HG03571 (cell line): Measurements from ENCODE around the gene CCR2.
"Not testable (repeated sequence)": the region's sequence is repeated elsewhere in the genome, so short reads cannot be mapped to it uniquely, and the experiment has no call there.

Source experiments
- ATAC-seq: cut with Tn5 transposase; IDR thresholded peaks from one replicate; pipeline ENCODE4 v1.9.1; 2021; ENCODE audit not compliant: unreplicated experiment

Gene CCR2

DNA sequence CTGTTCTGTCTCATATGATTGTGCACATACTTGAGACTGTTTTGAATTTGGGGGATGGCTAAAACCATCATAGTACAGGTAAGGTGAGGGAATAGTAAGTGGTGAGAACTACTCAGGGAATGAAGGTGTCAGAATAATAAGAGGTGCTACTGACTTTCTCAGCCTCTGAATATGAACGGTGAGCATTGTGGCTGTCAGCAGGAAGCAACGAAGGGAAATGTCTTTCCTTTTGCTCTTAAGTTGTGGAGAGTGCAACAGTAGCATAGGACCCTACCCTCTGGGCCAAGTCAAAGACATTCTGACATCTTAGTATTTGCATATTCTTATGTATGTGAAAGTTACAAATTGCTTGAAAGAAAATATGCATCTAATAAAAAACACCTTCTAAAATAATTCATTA lies 21.9 kb downstream of the CCR2 start:
- ATAC-seq, result no peak

DNA sequence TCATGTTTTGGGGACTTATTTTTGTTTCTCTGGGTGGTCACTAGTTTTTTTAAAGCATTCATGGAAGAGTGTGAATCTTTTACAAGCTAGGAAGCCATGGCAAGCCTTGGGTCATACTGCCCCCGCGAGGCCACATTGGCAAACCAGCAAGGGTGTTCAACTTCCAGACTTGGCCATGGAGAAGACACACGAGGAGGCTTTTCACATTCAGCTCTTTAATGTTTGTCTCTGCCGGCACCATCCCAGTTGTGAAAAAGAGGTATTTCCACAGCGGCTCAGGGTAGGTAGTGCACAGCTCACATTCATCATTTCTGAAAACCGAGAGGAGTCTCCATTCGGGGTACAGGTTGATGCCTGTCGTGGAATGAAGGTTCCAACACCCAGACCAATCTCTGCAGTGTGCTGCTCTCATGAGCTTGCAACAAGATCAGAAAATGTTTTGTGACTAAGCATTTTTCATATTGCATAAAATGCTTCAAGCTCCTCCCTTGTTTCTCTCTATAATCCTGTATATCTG lies 24.6 kb downstream of the CCR2 start:
- no peak for ATAC-seq

DNA sequence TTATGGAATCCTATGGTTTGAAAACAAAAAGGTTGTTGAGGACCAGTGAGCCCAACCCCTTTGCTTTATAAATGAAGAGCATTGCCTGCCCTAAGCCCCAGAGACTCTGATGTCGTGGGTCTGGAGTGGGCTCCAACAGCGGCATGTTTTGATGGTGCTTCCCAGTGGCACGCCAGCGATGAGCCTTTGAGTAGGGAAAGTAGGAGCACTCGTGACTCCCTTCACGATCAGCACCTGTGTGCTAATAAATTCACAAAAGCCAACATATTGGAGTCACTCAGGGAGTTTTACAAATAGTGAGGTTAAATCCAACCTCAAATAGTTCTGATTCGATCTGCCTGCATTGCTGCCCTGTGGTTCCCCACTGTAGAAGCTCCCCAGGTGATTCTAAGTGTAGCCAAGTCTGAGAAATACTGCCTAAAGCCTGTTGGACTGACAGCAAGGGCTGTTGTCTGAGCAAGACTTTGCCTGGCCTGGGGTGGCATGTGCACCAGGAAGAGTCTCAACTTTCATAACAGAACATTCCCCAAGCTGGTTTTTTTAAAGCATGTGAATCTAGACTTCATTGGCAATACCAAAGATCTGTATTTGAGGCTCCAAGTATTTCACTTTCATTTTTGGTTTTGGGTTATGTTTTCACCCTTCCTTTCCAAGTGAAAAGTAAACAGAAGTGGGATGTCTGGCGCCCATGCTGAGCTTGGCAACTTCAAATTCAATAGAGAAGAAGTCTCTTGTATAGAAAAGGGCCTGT lies 26.7 kb downstream of the CCR2 start:
- ATAC-seq, result no peak

DNA sequence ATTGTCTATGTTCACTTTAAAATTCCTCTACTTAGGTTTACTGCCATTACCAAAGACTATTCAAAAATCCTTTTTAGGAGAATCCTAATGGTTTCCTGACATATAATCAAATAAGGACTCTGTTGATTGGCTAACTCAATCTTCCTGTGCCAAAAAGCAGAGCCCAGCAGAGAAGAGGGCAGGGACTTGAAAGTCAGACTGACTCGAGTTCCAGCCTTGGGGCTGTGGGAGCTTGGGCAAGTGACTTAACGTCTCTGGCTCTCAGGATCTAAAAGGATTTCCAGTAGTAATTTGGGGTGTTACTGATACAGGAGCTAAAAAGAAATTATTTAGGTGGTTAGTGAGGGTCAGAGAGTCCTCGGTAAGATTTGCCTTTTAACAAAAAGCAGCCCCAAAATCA lies 27.7 kb downstream of the CCR2 start:
- ATAC-seq, result no peak

DNA sequence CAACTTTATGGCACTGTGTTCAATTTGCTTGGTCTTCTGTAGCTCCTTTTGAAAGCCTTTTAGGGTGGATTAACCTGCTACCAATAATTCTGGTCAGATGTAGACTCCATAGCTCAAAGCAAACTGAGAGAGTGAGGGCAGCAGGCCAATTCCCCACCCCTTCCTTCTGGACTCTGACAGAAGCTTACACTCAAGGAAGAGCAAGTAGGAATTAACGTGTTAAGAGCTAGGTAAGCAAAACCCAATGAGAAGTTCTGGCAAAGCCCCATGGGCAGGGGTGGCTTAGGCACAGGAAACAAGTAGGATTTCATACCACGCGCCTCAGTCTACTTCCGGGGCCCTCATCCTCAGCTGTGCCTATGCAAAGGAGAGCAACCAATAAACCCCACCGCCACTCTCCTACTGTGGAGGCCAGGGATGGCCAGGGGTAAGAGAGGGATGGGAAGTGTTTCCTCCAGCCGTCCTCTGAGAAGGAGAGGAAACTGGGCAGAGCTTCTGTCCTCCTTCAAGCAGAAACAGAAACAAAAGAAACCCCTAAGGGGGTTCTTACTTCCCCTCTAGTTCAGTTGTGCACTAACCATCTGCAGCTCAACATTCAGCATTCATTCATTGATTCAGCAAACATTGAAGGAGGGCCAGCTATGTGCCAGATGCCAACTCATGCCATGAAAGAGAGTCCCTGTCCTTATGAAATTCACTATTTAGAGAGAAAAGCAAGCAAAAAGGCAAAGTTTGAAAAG lies 29.5 kb downstream of the CCR2 start:
- ATAC-seq, result no peak

DNA sequence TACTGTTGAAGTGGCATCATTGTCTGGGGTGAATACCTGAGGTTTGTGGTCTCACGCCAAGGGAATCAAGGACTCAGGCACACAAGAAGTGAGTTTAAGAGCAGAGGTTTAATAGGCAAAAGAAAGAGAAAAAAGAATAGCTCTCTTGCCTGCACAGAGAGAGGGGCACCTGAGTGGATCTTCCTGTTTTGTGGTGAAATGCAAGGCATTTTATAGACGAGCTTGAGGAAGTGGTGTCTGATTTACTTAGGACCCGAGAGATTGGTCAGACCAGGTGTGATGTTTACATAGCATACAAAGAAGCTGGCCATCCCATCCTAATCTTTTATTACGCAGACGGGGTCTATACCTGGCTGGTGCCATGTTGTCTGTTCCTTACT lies 30.0 kb downstream of the CCR2 start:
- no peak for ATAC-seq

DNA sequence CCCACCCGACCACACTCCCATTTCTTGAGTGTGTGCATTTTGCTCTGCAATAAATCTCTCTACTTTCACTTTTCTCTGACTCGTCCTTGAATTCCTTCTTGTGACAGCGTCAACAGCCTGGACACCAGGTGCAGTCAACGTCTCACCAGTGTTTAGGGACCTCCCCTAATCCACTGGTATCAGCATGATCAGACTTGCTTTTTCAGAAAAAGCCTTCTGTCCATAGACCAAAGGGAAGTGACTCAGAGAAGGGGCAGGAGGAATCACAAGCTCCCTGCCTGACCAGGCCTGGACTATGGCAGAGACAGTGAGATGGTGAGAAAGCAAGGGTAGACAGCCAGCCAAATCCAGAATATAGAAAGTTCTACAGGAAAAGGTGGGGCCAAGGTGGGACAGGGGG lies 32.3 kb downstream of the CCR2 start:
- ATAC-seq, result no peak

DNA sequence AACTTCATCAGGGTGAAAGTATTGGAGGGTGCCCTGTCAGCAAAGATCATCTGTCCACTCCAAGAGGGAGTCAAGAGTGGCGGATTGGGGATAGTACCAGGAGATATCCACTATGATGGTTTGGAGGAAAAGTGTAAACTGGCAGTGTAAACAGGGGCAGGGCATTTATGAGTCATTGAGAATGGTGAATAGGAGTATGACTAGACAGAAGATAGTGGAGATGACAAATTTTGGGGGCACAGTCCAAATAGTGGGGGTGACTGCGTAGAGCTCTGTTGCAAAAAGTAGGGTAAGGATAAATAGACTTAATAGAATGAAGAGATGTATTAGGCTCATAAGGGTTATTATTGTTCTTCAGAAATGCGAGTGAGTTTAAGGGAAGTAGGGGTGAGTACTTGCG lies 34.9 kb downstream of the CCR2 start:
- not testable (repeated sequence) for ATAC-seq

DNA sequence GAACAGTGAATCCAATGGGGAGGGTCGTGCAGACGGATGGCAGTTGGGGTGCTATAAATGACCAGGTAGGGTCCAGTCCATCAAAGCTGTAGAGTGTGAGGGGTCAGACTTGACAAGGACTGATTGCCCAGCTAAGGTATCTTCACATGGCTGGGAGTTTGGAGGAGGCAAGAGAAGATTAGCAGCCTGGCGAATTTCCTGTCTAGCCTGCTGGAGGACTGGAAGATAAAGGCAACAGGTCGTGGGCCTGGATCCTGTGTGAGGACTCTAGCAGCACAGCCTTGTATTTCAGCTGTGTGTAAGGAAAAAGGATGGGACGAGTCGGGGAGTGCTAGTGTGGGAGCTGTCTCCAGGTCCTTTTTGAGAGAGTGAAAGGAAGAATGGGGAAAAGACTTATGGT lies 35.4 kb downstream of the CCR2 start:
- no peak for ATAC-seq

DNA sequence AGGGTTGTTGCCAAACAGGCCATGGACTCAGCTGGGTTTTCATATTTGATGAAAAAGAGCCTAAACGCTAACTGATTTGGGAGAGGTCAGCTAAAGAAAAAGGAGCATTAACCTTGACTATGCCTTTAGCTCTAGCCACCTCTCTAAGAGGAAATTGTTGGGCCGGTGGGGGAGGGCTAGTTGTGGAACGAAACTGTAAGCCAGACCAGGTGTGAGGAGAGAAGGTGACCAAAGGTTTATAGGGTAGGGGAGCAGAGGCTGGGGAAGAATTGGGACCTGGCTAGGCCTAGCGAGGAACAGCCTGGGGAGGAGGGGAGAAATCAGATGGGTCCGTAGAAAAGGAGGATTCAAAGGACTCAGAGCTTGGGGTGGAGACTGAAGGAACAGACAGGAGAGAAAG lies 37.6 kb downstream of the CCR2 start:
- ATAC-seq, result not testable (repeated sequence)

DNA sequence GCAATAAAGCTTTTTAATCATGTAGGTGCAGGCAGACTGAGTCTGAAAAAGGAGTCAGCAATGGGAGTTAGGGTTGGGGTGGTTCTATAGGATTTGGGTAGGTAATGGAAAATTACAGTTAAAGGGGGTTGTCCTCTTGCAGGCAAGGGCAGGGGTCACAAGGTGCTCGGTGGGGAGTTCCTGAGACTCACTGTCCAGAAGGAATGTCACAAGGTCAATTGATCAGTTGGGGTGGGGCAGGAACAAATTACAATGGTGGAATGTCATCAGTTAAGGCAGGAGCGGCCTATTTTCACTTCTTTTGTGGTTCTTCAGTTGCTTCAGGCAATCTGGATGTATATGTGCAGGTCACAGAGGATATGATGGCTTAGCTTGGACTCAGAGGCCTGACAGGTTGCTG lies 39.1 kb downstream of the CCR2 start:
- ATAC-seq, result no peak

DNA sequence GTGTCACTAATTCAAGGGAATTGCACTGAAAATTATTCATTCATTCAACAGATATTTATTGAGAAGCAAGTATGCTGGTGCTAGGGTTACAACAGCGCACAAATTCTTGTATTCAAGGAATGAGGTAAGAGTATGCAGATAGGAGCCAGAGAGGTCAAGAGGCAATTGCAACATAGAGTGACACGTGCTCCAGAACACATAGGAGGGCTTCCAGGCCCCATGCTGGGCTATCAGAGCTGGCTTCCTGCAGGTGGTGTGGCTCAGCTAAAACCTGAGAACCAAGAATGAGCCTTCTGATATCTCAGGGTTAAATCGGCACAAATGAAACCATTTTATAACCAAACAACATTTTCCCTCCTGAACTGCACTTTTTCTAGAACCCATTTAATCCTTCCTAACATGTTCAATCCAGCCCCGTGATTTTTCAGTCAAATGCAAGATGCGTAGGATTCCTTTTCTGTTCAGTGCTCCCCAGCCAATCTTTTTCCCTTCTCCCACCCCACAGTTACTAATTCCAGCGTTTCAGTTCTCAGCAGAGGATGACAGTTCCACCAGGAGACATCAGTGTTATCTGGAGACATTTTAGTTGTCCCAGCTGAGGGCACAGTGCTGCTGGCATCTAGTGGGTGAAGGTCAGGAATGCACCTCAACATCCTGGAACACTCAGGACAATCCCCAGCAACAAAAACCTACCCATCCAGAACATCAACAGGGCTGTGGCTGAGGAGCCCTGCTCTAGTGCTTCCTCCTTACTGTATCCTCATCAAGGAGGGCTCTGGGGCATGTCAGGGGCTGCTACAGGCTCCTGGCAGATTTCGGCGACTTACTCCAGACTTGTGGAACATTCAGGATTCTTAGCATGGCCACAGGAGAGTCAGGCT lies 39.9 kb downstream of the CCR2 start:
- ATAC-seq, result no peak

DNA sequence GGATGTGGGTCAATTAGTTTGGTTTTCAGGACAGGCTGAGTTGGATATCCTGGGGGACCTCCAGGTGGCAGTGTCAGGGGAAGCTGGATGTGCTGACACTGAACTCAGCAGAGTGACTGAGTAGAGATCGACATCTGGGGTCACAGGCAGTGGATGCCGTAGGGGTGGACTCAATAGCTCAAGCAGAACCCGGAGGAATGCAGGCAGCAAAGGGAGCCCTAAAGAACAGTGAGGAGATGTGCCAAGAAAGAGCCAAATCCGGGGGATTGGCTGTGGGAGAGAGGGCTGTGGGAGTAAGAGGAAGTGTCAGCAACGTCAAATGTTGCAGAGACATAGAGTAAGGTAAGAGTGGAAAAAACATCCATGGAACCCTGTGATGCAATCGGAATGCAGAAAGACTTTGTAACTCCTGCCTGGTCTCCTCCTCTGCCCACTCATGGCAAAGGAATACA lies 41.3 kb downstream of the CCR2 start:
- no peak for ATAC-seq

DNA sequence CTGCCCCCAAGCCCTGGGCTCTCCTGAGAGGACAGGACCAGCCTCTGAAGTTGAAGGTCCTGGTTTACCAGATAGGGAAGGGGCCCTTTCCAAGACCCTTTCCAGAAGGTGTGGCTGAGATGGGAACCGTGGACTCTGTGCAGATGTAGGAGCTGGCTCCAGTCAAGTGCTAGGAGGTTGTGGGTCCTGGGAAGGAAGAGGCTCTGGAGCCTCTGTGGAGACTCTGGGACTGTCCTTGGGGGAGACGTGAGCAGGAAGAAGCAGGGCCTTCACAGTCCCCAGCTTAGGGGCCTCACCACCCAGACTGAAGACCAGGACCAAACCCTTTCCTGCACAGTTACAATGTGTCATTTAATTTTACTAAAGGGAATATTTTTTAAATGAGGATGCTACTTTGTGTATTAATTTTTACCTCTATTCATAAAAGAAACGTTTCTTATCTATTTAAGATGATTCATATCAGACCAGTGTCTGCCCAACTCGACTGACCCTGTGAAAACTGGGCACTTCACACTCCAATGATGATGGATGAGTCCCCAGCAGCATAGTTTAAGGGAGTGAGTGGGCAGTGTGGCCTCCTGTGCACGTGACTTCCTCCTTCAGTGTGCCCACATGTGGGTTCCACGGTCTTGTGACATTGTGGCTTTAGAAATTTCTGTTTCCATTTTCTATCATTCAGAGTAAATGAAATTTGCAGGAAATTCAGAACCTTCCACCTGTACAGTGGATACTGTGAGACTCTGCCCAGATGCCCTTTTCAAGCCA lies 42.0 kb downstream of the CCR2 start:
- ATAC-seq, result no peak

DNA sequence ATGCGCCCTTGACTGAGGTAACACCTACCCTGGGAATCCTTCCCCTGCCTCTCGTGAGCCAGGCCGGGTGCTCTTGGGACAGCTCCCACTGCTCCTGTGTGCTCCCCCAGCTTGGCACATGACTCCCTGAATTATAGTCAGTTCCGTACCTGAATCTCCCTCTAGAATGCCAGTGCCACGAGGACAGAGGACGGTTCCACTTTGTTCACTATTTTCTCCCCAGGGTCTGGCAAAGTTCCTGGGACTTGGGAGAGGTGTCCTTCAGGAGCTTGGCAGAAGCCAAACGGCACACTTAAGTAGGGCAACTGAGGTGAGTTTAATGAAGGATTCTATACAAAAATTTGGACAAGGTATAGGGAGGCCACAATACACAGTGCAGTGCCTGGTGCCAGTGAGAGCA lies 43.2 kb downstream of the CCR2 start:
- no peak for ATAC-seq

DNA sequence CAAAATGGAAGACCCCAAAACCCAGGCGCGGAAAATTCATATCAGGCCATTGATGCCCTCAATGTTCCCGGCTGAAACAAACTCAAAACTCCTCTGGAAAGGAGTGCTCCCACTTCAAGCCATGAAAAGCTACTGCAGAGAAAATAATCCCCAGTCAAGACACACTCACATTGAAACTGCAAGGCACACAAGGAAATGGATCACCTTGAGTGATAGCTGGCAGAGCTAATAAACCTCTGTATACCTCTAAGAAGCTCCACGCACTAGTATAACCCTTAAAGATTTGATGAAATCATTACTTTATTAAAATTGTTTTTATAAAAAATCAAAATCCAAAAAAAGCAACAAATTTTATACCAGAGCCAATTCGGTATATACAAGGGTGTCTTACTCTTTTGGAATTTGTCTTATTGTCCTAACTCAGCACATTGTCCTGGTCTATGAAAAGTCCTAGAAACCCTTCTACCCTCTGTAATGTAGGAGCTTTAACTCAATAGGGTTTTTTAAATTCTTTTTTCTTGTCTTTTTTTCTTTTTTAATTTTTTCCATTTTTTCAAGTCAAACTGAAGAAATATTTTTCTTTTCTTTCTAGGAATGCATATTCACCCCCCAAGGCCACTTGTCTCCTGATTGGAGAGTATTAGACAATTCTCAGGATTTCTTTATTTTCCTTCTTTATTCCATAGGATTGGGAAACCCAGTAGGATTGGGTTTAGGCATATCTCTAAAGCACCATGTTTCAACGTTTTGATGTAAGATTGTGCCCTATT lies 44.5 kb downstream of the CCR2 start:
- no peak for ATAC-seq

DNA sequence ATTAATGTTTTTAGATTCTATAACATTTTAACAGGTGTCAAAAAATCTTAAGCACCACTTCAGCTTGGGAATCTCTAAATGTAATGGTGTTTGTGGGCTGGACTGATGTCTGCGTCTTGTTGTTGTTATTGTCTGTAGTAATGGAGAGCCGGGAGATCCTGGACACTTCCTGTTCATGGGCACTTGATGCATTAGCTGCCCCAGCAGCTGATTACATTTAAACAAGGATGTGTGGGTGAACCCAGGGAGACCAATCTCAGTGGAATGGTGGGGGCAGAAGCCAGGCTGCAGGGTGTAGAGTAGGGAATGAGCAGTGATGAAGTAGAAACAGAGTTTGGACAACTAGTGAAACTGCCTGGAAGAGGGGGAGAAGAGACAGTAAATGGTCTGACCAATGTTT lies 45.2 kb downstream of the CCR2 start:
- no peak for ATAC-seq

DNA sequence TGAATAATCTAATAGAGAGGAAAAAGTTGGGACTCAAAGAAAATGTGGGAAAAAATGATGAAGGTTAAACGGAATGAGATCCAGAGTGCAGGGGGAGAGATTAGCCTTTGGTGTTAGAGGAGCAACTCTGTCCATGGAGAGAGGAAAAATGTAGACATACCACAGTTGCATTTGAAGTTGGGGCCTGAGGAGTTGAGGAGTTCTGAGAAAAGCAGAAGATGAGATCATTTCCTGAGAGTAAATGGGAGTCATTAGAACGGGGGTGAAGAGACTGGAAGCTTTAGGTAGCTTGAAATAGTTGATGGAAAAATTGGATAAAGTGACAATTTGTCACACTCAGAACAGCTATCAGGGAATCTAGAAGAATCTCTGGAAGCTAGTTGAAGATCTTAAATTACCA lies 45.6 kb downstream of the CCR2 start:
- ATAC-seq, result no peak

DNA sequence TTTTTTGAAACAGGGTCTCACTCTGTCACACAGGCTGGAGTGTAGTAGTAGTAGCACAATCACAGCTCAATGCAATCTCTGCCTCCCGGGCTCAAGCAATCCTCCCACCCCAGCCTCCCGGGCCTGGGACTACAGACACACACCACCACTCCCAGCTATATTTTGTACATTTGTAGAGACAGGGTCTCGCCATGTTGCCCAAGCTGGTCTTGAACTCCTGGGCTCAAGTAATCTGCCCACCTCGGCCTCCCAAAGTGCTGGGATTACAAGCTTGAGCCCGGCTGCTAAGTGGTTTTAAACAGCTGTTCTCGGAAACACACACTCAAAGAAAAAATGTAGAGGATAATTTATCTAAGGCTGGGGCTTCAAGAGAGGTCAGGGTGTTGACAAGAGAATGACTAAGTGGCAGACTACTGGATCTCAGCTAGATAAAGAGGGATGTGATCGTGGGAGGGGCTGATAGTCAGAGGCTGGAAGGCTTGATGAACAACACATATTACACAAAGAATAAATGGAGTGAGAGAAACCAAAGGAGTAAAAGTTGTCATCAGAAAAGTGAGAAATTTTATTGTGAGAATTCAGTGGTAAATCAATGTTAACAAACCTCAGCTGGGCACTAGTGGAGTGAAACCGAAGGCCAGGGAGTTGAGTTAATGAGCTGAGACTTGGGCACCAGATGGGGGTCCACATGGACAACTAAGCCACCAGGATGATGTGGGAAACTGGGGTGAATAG lies 46.3 kb downstream of the CCR2 start:
- no peak for ATAC-seq
